ENCODE results near the gene RGS17. TPM values are rescaled to one million over a fixed set of nuclear protein-coding genes. Genes with fewer than 3 reads are reported as not detected.

RGS17 gene
- total RNA-seq, 1 experiment from 2014 or later: 0.70 TPM

DNA sequence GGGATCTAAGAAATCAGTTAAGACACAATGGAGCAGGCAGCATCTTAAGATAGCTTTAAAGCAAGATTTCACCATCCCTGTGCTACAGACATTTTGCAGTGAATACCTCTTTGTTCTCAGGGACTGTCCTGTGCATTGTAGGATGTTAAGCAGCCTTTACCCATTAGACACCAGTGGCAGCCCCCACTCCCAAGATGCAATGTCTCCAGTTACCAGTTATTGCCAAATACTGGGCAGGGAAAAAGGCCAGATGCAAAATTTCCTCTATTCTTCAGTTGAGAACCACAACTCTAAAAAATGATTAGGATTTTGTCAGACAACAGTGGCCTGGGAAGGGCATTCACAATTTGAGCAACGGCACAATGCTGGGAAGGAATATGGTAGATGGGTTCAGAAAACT, 154.3 kb downstream of the RGS17 start:
- Histone ChIP-seq H3K4me3 (no peak overlapping the region), H3K27ac (no peak overlapping the region), H3K4me1 (replicated peaks; ENCODE audit: insufficient read depth) (peaks cover 26% of the 10 kb centered on the region), H3K4me2 (no peak overlapping the region), H2AFZ (no peak overlapping the region), H3K36me3 (ENCODE audit: low read depth) (peaks cover 40% of the 10 kb centered on the region), H4K20me1 (ENCODE audit: insufficient read depth) (peaks cover 15% of the 10 kb centered on the region), H3K79me2 (ENCODE audit: low read depth) (peaks cover 88% of the 10 kb centered on the region), H3K9me2 (ENCODE audit: insufficient read depth) (no peaks in the 10 kb centered on the region), H3F3A (ENCODE audit: insufficient read depth, low read depth) (peaks cover 13% of the 10 kb centered on the region), H3K9me3 (ENCODE audit: insufficient read depth, low read depth) (no peaks in the 10 kb centered on the region), H3K27me3 (ENCODE audit: insufficient read depth, low read depth) (no peaks in the 10 kb centered on the region)
- intact Hi-C loops (cut with micrococcal nuclease; ENCODE audit: unreplicated experiment): no loop called here
- DNase-seq: no peak
- TF ChIP-seq EZH2 (IDR thresholded peaks at IDR 0.05; ENCODE audit: low read depth): no peak
- TF ChIP-seq CTCF (conservative IDR thresholded peaks at IDR 0.05): no peak
- CTCF ChIA-PET: no interaction called here
- POLR2A ChIA-PET (ENCODE audit: unreplicated experiment): no interaction called here
- BruUV-seq (replicated peaks): no TSS peak

DNA sequence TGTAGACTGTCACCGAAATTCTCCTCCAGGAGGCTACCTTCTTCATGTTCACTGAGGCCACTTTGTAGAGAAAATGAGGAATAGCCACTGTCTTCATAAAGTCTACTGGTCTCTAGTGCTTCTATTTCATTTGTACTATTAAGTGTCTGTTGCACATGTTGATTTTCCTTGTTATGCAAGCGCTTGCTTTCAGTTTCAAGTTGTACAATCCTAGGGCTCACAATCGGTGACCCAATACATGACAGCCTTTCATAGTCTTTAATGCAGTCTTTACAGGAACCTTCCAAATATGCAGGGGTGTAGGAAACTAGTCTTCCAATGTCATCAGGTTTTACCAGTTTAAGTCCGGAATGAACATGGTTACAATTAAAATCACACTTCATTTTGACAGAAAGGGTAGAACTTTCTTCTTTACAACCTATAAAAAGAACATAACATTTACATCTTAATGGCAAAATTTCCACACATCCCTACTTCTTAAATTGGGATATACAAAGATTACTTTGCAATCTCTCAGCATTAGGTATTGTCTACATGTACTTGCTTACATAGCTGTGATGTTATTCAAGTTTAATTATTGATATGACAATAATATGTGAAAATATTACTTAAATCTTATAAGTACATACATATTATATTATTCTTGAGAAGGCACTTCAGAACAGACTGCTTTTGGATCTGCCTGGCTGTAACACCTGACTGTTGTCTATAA, 155.7 kb downstream of the RGS17 start:
- Histone ChIP-seq H3K4me2 (no peak overlapping the region), H3K9me3 (ENCODE audit: insufficient read depth, low read depth) (no peaks in the 10 kb centered on the region), H3K36me3 (ENCODE audit: low read depth) (peaks cover 49% of the 10 kb centered on the region), H3K27me3 (ENCODE audit: insufficient read depth, low read depth) (no peaks in the 10 kb centered on the region), H3K4me3 (no peak overlapping the region), H3K79me2 (ENCODE audit: low read depth) (peaks cover 74% of the 10 kb centered on the region), H3F3A (ENCODE audit: insufficient read depth, low read depth) (peaks cover 18% of the 10 kb centered on the region), H2AFZ (no peak overlapping the region), H3K27ac (no peak overlapping the region), H4K20me1 (ENCODE audit: insufficient read depth) (peaks cover 4% of the 10 kb centered on the region; the same call in 1 of the 2 replicates), H3K9me2 (ENCODE audit: insufficient read depth) (no peaks in the 10 kb centered on the region), H3K4me1 (replicated peaks; ENCODE audit: insufficient read depth) (peaks cover 15% of the 10 kb centered on the region)
- POLR2A ChIA-PET (ENCODE audit: unreplicated experiment): no interaction called here
- intact Hi-C loops (cut with micrococcal nuclease; ENCODE audit: unreplicated experiment): no loop called here
- no peak for DNase-seq
- no TSS peak for BruUV-seq (replicated peaks)
- no peak for TF ChIP-seq CTCF (conservative IDR thresholded peaks at IDR 0.05)
- no peak for TF ChIP-seq EZH2 (IDR thresholded peaks at IDR 0.05; ENCODE audit: low read depth)
- CTCF ChIA-PET: no interaction called here

- Histone ChIP-seq H3F3A (ENCODE audit: insufficient read depth, low read depth) (peaks cover 32% of the 10 kb centered on the region), H3K4me1 (replicated peaks; ENCODE audit: insufficient read depth) (peaks cover under 1% of the 10 kb centered on the region), H3K27ac (no peak overlapping the region), H4K20me1 (ENCODE audit: insufficient read depth) (peaks cover 3% of the 10 kb centered on the region; the same call in 1 of the 2 replicates), H3K79me2 (ENCODE audit: low read depth) (peaks cover 60% of the 10 kb centered on the region), H3K4me3 (no peak overlapping the region), H2AFZ (no peak overlapping the region), H3K27me3 (ENCODE audit: insufficient read depth, low read depth) (no peaks in the 10 kb centered on the region), H3K9me3 (ENCODE audit: insufficient read depth, low read depth) (no peaks in the 10 kb centered on the region; the same call in 1 of the 2 replicates), H3K36me3 (ENCODE audit: low read depth) (peaks cover 55% of the 10 kb centered on the region), H3K4me2 (no peak overlapping the region), H3K9me2 (ENCODE audit: insufficient read depth) (no peaks in the 10 kb centered on the region)
- ChIA-PET POLR2A (ENCODE audit: unreplicated experiment) (no interaction called here), CTCF (interaction anchor here (0.6 kb wide), 1 partner anchor 1166 kb away, joined by 11 read pairs; no protein-coding TSS in a partner anchor)
- TF ChIP-seq CTCF (conservative IDR thresholded peaks at IDR 0.05): no peak
- TF ChIP-seq EZH2 (IDR thresholded peaks at IDR 0.05; ENCODE audit: low read depth): no peak
- intact Hi-C loops (cut with micrococcal nuclease; ENCODE audit: unreplicated experiment): no loop called here
- no peak for DNase-seq
- BruUV-seq (replicated peaks): no TSS peak
Measured at GRCh38 chr6:152973916-152974315, 157.2 kb downstream of the RGS17 start.
